ENCODE measurements around the gene ERCC3.

ERCC3 gene

GRCh38 chr2:127326289-127326945, 32.5 kb upstream of the ERCC3 start:
- no peaks in the 10 kb centered on the region for H3K4me1 ChIP-seq (ENCODE audit: insufficient read depth, poor library complexity, severe bottlenecking)
- TF ChIP-seq CTCF (IDR thresholded peaks at IDR 0.05; ENCODE audit: poor library complexity, severe bottlenecking), result no peak
- H3K27ac ChIP-seq (ENCODE audit: poor library complexity, severe bottlenecking), result no peak overlapping the region
- peaks cover 64% of the 10 kb centered on the region for H3K36me3 ChIP-seq (ENCODE audit: low read depth)
- no peaks in the 10 kb centered on the region for H3K27me3 ChIP-seq (ENCODE audit: insufficient read depth, poor library complexity, severe bottlenecking)
- no peak for ATAC-seq (ENCODE audit: low read depth)
- no peaks in the 10 kb centered on the region for H3K9me3 ChIP-seq (ENCODE audit: severe bottlenecking)
- no peak for DNase-seq (ENCODE audit: low spot score)
- no peak overlapping the region for H3K4me3 ChIP-seq (ENCODE audit: severe bottlenecking)

- Histone ChIP-seq H3K9me3 (ENCODE audit: severe bottlenecking) (no peaks in the 10 kb centered on the region), H3K4me1 (ENCODE audit: insufficient read depth, poor library complexity, severe bottlenecking) (no peaks in the 10 kb centered on the region), H3K27me3 (ENCODE audit: insufficient read depth, poor library complexity, severe bottlenecking) (no peaks in the 10 kb centered on the region), H3K36me3 (ENCODE audit: low read depth) (peaks cover 64% of the 10 kb centered on the region), H3K27ac (ENCODE audit: poor library complexity, severe bottlenecking) (no peak overlapping the region), H3K4me3 (ENCODE audit: severe bottlenecking) (no peak overlapping the region)
- TF ChIP-seq CTCF (IDR thresholded peaks at IDR 0.05; ENCODE audit: poor library complexity, severe bottlenecking), result peak; percentile 83
- ATAC-seq (ENCODE audit: low read depth) (peak; percentile 45; the same call in 1 of the 3 replicates), DNase-seq (ENCODE audit: low spot score) (no peak)
Measured at GRCh38 chr2:127324635-127325034, 30.7 kb upstream of the ERCC3 start.

DNA sequence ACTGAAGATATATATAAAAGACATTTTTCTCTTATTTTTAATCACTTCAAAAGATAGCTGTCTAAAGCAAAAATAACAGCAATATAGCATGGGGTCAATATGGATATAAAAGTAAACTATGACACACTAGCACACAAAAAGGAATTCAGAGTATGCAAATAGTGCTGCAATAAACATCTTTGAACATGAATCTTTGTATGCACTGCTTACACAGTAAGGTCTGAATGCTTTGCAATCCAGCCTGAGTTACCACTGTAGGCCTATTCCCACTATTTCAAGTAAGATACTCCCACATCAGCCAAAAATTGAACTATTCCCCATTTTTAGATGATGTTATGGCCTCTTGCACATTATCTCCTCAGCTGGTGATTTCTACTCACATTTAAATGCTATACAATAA, 27.4 kb upstream of the ERCC3 start:
- Histone ChIP-seq H3K27ac (ENCODE audit: poor library complexity, severe bottlenecking) (no peak overlapping the region), H3K4me1 (ENCODE audit: insufficient read depth, poor library complexity, severe bottlenecking) (no peaks in the 10 kb centered on the region), H3K27me3 (ENCODE audit: insufficient read depth, poor library complexity, severe bottlenecking) (no peaks in the 10 kb centered on the region), H3K36me3 (ENCODE audit: low read depth) (peaks cover 77% of the 10 kb centered on the region), H3K4me3 (ENCODE audit: severe bottlenecking) (no peak overlapping the region), H3K9me3 (ENCODE audit: severe bottlenecking) (no peaks in the 10 kb centered on the region)
- TF ChIP-seq CTCF (IDR thresholded peaks at IDR 0.05; ENCODE audit: poor library complexity, severe bottlenecking), result no peak
- DNase-seq (ENCODE audit: low spot score) (no peak), ATAC-seq (ENCODE audit: low read depth) (no peak)

GRCh38 chr2:127320586-127321275, 26.8 kb upstream of the ERCC3 start:
- DNase-seq (ENCODE audit: low spot score), result no peak
- TF ChIP-seq CTCF (IDR thresholded peaks at IDR 0.05; ENCODE audit: poor library complexity, severe bottlenecking), result no peak
- Histone ChIP-seq H3K9me3 (ENCODE audit: severe bottlenecking) (no peaks in the 10 kb centered on the region), H3K27me3 (ENCODE audit: insufficient read depth, poor library complexity, severe bottlenecking) (no peaks in the 10 kb centered on the region), H3K36me3 (ENCODE audit: low read depth) (peaks cover 78% of the 10 kb centered on the region), H3K4me3 (ENCODE audit: severe bottlenecking) (no peak overlapping the region), H3K27ac (ENCODE audit: poor library complexity, severe bottlenecking) (no peak overlapping the region), H3K4me1 (ENCODE audit: insufficient read depth, poor library complexity, severe bottlenecking) (no peaks in the 10 kb centered on the region)
- ATAC-seq (ENCODE audit: low read depth), result no peak

GRCh38 chr2:127320067-127320466, 26.1 kb upstream of the ERCC3 start:
- TF ChIP-seq CTCF (IDR thresholded peaks at IDR 0.05; ENCODE audit: poor library complexity, severe bottlenecking), result no peak
- peaks cover 74% of the 10 kb centered on the region for H3K36me3 ChIP-seq (ENCODE audit: low read depth)
- H3K27ac ChIP-seq (ENCODE audit: poor library complexity, severe bottlenecking), result no peak overlapping the region
- no peaks in the 10 kb centered on the region for H3K27me3 ChIP-seq (ENCODE audit: insufficient read depth, poor library complexity, severe bottlenecking)
- DNase-seq (ENCODE audit: low spot score) (no peak), ATAC-seq (ENCODE audit: low read depth) (no peak)
- no peaks in the 10 kb centered on the region for H3K4me1 ChIP-seq (ENCODE audit: insufficient read depth, poor library complexity, severe bottlenecking)
- H3K4me3 ChIP-seq (ENCODE audit: severe bottlenecking), result no peak overlapping the region
- no peaks in the 10 kb centered on the region for H3K9me3 ChIP-seq (ENCODE audit: severe bottlenecking)

All from RWPE2 (cell line).